H9 (cell line): ENCODE measurements around the gene CD19. TPM values are rescaled to one million over a fixed set of nuclear protein-coding genes. Genes with fewer than 3 reads are reported as not detected.

Experiments used
- DNase-seq: peaks from one replicate; pipeline ENCODE4 v3.0.0-alpha.2; 2017
- H2AFZ ChIP-seq: one replicate; pipeline ENCODE4 v1.6.1; 2013; ENCODE audit warnings: mild to moderate bottlenecking, low read length, control low read depth, moderate library complexity
- H2AK5ac ChIP-seq: 2 replicates; pipeline ENCODE4 v1.6.1; 2013; ENCODE audit warnings: low read length, control low read depth, mixed read lengths; ENCODE audit not compliant: insufficient read length
- H2BK120ac ChIP-seq: one replicate; pipeline ENCODE4 v1.6.1; 2013; ENCODE audit warnings: low read depth, mild to moderate bottlenecking, low read length, control low read depth, inconsistent platforms; ENCODE audit not compliant: poor library complexity, severe bottlenecking
- H2BK12ac ChIP-seq: 2 replicates; pipeline ENCODE4 v1.6.1; 2013; ENCODE audit warnings: low read length, control low read depth, mixed read lengths, low read depth; ENCODE audit not compliant: insufficient read length
- H2BK15ac ChIP-seq: 2 replicates; pipeline ENCODE4 v1.6.1; 2013; ENCODE audit warnings: low read depth, low read length, control low read depth
- H2BK20ac ChIP-seq: one replicate; pipeline ENCODE4 v1.6.1; 2013; ENCODE audit warnings: low read depth, mild to moderate bottlenecking, low read length, control low read depth, inconsistent platforms; ENCODE audit not compliant: poor library complexity, severe bottlenecking
- H2BK5ac ChIP-seq: 2 replicates; pipeline ENCODE4 v1.6.1; 2013; ENCODE audit warnings: low read length, control low read depth, mixed read lengths; ENCODE audit not compliant: insufficient read length
- H3K14ac ChIP-seq: 2 replicates; pipeline ENCODE4 v1.6.1; 2013; ENCODE audit warnings: low read length, control low read depth; ENCODE audit not compliant: insufficient read depth
- H3K18ac ChIP-seq: 2 replicates; pipeline ENCODE4 v1.6.1; 2013; ENCODE audit warnings: low read depth, mild to moderate bottlenecking, mixed read lengths, low read length, control low read depth; ENCODE audit not compliant: insufficient read length
- H3K23ac ChIP-seq: 2 replicates; pipeline ENCODE4 v1.6.1; 2013; ENCODE audit warnings: low read length, control low read depth, mixed read lengths, low read depth; ENCODE audit not compliant: insufficient read length
- H3K23me2 ChIP-seq: 2 replicates; pipeline ENCODE4 v1.6.1; 2013; ENCODE audit warnings: low read depth, mild to moderate bottlenecking, mixed read lengths, low read length, control low read depth; ENCODE audit not compliant: insufficient read length, poor library complexity, severe bottlenecking
- H3K27ac ChIP-seq: 2 replicates; pipeline ENCODE4 v1.5.1; 2013; ENCODE audit warnings: low read length, control low read depth, mixed read lengths, low read depth; ENCODE audit not compliant: insufficient read length
- H3K27me3 ChIP-seq: 2 replicates; pipeline ENCODE4 v1.6.1; 2013; ENCODE audit warnings: low read length, control low read depth, inconsistent platforms; ENCODE audit not compliant: insufficient read depth
- H3K4ac ChIP-seq: 2 replicates; pipeline ENCODE4 v1.6.1; 2013; ENCODE audit warnings: low read depth, mild to moderate bottlenecking, control low read depth, inconsistent platforms, low read length, moderate library complexity
- H3K4me1 ChIP-seq: 2 replicates; pipeline ENCODE4 v1.6.1; 2013; ENCODE audit warnings: low read length, control low read depth, inconsistent platforms; ENCODE audit not compliant: insufficient read depth
- H3K4me2 ChIP-seq: 2 replicates; pipeline ENCODE4 v1.6.1; 2013; ENCODE audit warnings: low read length, control low read depth, mixed read lengths; ENCODE audit not compliant: insufficient read length, insufficient read depth
- H3K56ac ChIP-seq: 2 replicates; pipeline ENCODE4 v1.6.1; 2013; ENCODE audit warnings: low read depth, mild to moderate bottlenecking, mixed read lengths, low read length, control low read depth; ENCODE audit not compliant: insufficient read length
- H3K79me1 ChIP-seq: 2 replicates; pipeline ENCODE4 v1.6.1; 2013; ENCODE audit warnings: low read depth, mild to moderate bottlenecking, moderate library complexity, low read length, control low read depth, inconsistent platforms; ENCODE audit not compliant: insufficient read depth, poor library complexity, severe bottlenecking
- H3K79me2 ChIP-seq: 2 replicates; pipeline ENCODE4 v1.6.1; 2013; ENCODE audit warnings: low read length, control low read depth, inconsistent platforms; ENCODE audit not compliant: insufficient read depth
- H3K9ac ChIP-seq: 2 replicates; pipeline ENCODE4 v1.6.1; 2013; ENCODE audit warnings: low read length, control low read depth, mixed read lengths; ENCODE audit not compliant: insufficient read length; ENCODE audit errors: extremely low read depth
- H3K9me3 ChIP-seq: one replicate; pipeline ENCODE4 v1.6.1; 2013; ENCODE audit warnings: low read depth, low read length, inconsistent platforms; ENCODE audit not compliant: control insufficient read depth
- H3T11ph ChIP-seq: one replicate; pipeline ENCODE4 v1.6.1; 2013; ENCODE audit warnings: mild to moderate bottlenecking, low read length, control low read depth, inconsistent platforms
- H4K20me1 ChIP-seq: one replicate; pipeline ENCODE4 v1.6.1; 2013; ENCODE audit not compliant: control insufficient read depth, insufficient read length, insufficient read depth
- H4K5ac ChIP-seq: 2 replicates; pipeline ENCODE4 v1.6.1; 2013; ENCODE audit warnings: low read depth, mild to moderate bottlenecking, mixed read lengths, low read length, control low read depth; ENCODE audit not compliant: insufficient read length
- H4K8ac ChIP-seq: replicated peaks from 2 replicates; pipeline ENCODE4 v1.6.1; 2013; ENCODE audit warnings: low read length, control low read depth, mixed read lengths, low read depth; ENCODE audit not compliant: insufficient read length
- H4K91ac ChIP-seq: 2 replicates; pipeline ENCODE4 v1.6.1; 2013; ENCODE audit warnings: low read depth, mild to moderate bottlenecking, moderate library complexity, mixed read lengths, low read length, control low read depth; ENCODE audit not compliant: insufficient read length
- H3K27ac Mint-ChIP-seq, 3 experiments: 2 replicates in 2 of 3; 3 replicates in 1 of 3; pipeline ENCODE4 v1.8.0; 2020 to 2021; ENCODE audit warnings: mixed read lengths in 3 of 3, mild to moderate bottlenecking in 1 of 3, moderate library complexity in 1 of 3
- H3K27me3 Mint-ChIP-seq: 2 replicates; pipeline ENCODE4 v1.8.0; 2021; ENCODE audit warnings: low read depth, mild to moderate bottlenecking, moderate library complexity, mixed read lengths
- H3K36me3 Mint-ChIP-seq, 3 experiments: 2 replicates in 2 of 3; 3 replicates in 1 of 3; pipeline ENCODE4 v1.8.0; 2020 to 2021; ENCODE audit warnings: low read depth in 3 of 3, mixed read lengths in 3 of 3; ENCODE audit not compliant: insufficient read depth in 1 of 3
- H3K4me1 Mint-ChIP-seq, 2 experiments: 2 replicates each; pipeline ENCODE4 v1.8.0; 2020; ENCODE audit warnings: mixed read lengths in 2 of 2
- H3K4me3 Mint-ChIP-seq, 2 experiments: 2 replicates in 1 of 2; 3 replicates in 1 of 2; pipeline ENCODE4 v1.8.0; 2020 to 2021; ENCODE audit warnings: mild to moderate bottlenecking in 2 of 2, mixed read lengths in 2 of 2, moderate library complexity in 1 of 2
- H3K9me3 Mint-ChIP-seq, 2 experiments: 2 replicates in 1 of 2; 3 replicates in 1 of 2; pipeline ENCODE4 v1.8.0; 2020; ENCODE audit warnings: mild to moderate bottlenecking in 2 of 2, mixed read lengths in 2 of 2, moderate library complexity in 1 of 2
- WGBS: extraction: QIAGEN DNeasy Blood & Tissue Kit; methylation state at CpG from one replicate; pipeline ENCODE4 v1.1.7; 2013; ENCODE audit warnings: missing lambda C conversion rate, low lambda C conversion rate, mixed read lengths; ENCODE audit not compliant: insufficient read length; ENCODE audit errors: extremely low coverage; 5-methylcytosine and 5-hydroxymethylcytosine counted together
- total RNA-seq: library from RNA; stranded (reverse); gene quantifications from 2 replicates; pipeline ENCODE4 v1.2.1, GENCODE V29; 2021
- TF ChIP-seq, protein P1 (sequence below): fragments of 200-600 bp; sonication (generic); conservative IDR thresholded peaks from 3 replicates; pipeline ENCODE4 v1.8.0; 2021; ENCODE audit warnings: antibody characterized with exemption, mild to moderate bottlenecking

The CD19 gene
- total RNA-seq, 1 experiment from 2014 or later = 0.50 TPM

GRCh38 chr16:28884045-28884444, 47.7 kb upstream of the CD19 start:
- Mint-ChIP-seq H3K4me1 (peaks cover 16 to 32% of the 10 kb centered on the region in 2 experiments), H3K27me3 (peaks cover 18% of the 10 kb centered on the region), H3K4me3 (no peak overlapping the region; a peak in 2 of 5 replicates), H3K27ac (no peak overlapping the region; a peak in 1 of 7 replicates), H3K9me3 (no peaks in the 10 kb centered on the region; a peak in 1 of 5 replicates), H3K36me3 (peaks cover 0 to 8% (median 4%) of the 10 kb centered on the region in 3 experiments; a peak in 4 of 7 replicates)
- Histone ChIP-seq H3T11ph (no peak overlapping the region), H2BK5ac (no peak overlapping the region), H3K4ac (no peak overlapping the region), H3K9ac (no peak overlapping the region), H3K18ac (no peak overlapping the region), H4K20me1 (no peaks in the 10 kb centered on the region), H2BK20ac (no peak overlapping the region), H3K9me3 (no peaks in the 10 kb centered on the region), H2AK5ac (no peak overlapping the region), H2AFZ (no peak overlapping the region), H3K23me2 (peaks cover 11% of the 10 kb centered on the region), H2BK12ac (no peak overlapping the region), H3K79me1 (no peaks in the 10 kb centered on the region), H3K23ac (no peak overlapping the region), H2BK120ac (no peak overlapping the region), H3K79me2 (no peaks in the 10 kb centered on the region), H3K56ac (no peak overlapping the region), H3K14ac (no peak overlapping the region), H4K8ac (no peak overlapping the region), H2BK15ac (no peak overlapping the region), H3K4me1 (peaks cover 6% of the 10 kb centered on the region; the same call in 1 of the 2 replicates), H4K91ac (no peak overlapping the region), H4K5ac (no peak overlapping the region), H3K4me2 (no peak overlapping the region), H3K27ac (no peak overlapping the region), H3K27me3 (peaks cover 6% of the 10 kb centered on the region; the same call in 1 of the 2 replicates)
- TF ChIP-seq, protein P1, sequence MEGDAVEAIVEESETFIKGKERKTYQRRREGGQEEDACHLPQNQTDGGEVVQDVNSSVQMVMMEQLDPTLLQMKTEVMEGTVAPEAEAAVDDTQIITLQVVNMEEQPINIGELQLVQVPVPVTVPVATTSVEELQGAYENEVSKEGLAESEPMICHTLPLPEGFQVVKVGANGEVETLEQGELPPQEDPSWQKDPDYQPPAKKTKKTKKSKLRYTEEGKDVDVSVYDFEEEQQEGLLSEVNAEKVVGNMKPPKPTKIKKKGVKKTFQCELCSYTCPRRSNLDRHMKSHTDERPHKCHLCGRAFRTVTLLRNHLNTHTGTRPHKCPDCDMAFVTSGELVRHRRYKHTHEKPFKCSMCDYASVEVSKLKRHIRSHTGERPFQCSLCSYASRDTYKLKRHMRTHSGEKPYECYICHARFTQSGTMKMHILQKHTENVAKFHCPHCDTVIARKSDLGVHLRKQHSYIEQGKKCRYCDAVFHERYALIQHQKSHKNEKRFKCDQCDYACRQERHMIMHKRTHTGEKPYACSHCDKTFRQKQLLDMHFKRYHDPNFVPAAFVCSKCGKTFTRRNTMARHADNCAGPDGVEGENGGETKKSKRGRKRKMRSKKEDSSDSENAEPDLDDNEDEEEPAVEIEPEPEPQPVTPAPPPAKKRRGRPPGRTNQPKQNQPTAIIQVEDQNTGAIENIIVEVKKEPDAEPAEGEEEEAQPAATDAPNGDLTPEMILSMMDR = no peak
- no peak for DNase-seq
- WGBS = no CpG with 5 or more reads among the region's 6 CpGs
